ENCODE data around the gene SPX.

Gene SPX

DNA sequence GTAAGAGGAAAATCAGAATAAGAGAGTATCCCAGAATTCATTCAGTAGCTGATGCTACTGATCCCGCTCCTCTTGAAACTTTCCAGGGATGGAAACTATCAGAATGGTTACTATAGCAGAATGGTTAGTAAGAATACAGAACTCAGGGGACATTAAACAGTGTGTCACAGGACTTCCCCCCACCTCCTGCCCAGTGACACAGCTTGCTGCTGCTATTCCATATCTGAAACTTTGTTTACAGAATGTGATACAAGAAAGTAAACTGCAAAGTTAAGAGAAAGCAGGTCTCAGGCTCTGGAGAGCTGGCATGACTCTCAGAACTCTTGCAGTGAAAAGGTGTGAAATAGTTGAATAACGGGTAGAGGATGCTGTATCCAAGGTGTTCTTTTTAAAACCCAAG lies 3.4 kb downstream of the SPX start:
- Histone ChIP-seq H2BK120ac (ENCODE audit: low read depth, low read length) (no peak overlapping the region), H3K27ac (ENCODE audit: low read length, poor library complexity, severe bottlenecking) (no peak overlapping the region), H3K14ac (ENCODE audit: low read length in 2 of 2) (no peak overlapping the region), H3K9ac (ENCODE audit: low read length) (no peak overlapping the region), H3K4me1 (ENCODE audit: control insufficient read depth, insufficient read depth, low read depth, low read length) (no peaks in the 10 kb centered on the region), H3K4me2 (ENCODE audit: low read length, poor library complexity, severe bottlenecking) (no peak overlapping the region), H3K27me3 (ENCODE audit: control insufficient read depth in 1 of 2, insufficient read depth in 1 of 2, low read length in 2 of 2) (peaks cover 0 to 15% of the 10 kb centered on the region in 2 experiments), H4K91ac (ENCODE audit: low read length) (no peak overlapping the region), H3K4ac (ENCODE audit: low read depth in 1 of 2, low read length in 2 of 2) (no peak overlapping the region), H3K4me3 (ENCODE audit: insufficient read depth in 1 of 2, low read depth in 1 of 2, low read length in 2 of 2) (no peak overlapping the region), H2AK5ac (ENCODE audit: low read length, severe bottlenecking) (no peak overlapping the region), H2BK15ac (ENCODE audit: low read depth, poor library complexity, severe bottlenecking) (no peak overlapping the region), H3K18ac (ENCODE audit: low read depth in 1 of 2, low read length in 2 of 2) (no peak overlapping the region), H3K9me3 (ENCODE audit: control insufficient read depth, low read length) (no peaks in the 10 kb centered on the region), H4K8ac (ENCODE audit: low read length) (no peak overlapping the region), H2AFZ (ENCODE audit: low read depth, low read length) (no peak overlapping the region), H3K36me3 (ENCODE audit: control insufficient read depth in 1 of 2, insufficient read depth in 2 of 2, low read depth in 1 of 2, low read length in 2 of 2) (no peaks in the 10 kb centered on the region), H2BK5ac (ENCODE audit: low read depth, low read length, poor library complexity, severe bottlenecking) (no peak overlapping the region), H2BK12ac (ENCODE audit: low read length in 2 of 2) (no peak overlapping the region), H3K23ac (ENCODE audit: low read length in 2 of 2) (no peak overlapping the region), H3K79me1 (replicated peaks; ENCODE audit: low read length, poor library complexity, severe bottlenecking) (no peaks in the 10 kb centered on the region)
- no peak for DNase-seq
- 62% methylated on average over 1 of the region's 2 CpGs for WGBS

DNA sequence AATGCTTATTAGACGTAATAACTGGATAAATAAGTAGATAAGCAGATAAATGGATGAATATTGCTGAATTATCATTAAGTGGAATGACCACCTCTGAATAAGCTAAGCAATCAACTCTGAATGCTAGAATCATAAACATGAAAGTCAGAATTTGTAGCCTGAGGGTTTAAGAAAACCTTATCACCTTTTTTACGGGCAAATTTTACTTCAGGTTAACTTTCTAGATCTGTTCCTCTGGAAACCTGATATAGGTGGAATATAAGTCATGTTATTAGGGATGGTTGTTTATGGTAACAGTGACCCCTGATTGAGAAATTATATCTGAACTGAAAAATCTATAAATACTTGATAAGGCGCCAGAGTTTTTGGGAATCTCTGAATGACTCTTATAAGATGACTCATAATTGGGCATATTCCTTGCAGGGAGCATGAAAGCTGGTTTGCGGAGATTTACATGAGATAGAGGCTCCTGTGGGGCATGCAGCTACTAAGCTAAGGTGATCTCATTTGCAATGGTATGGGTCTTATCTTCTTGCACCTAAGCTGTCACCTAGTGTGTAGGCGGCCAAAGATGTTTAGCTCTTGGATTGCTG lies 12.1 kb downstream of the SPX start:
- WGBS = 83% methylated on average over 4 of the region's 5 CpGs
- no peak overlapping the region for H2BK12ac ChIP-seq (ENCODE audit: low read length in 2 of 2)

DNA sequence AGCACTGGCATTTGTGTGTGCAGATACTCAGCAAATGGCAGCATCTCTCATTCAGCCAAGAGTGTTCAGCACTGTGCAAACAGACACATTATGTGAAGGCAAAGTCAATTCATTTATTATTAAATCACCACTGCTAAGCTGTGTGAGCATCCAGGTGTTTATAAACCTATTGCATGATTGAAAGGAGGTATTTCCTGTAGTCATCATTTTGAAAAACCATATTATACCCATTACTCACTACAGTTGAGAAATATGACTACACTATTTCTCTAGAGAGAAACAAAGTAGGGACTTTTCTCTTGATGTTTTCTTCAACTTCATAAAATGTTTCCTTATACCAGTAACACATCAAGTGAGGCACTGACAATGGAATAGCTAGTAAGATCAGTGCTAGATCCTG lies 13.7 kb downstream of the SPX start:
- Histone ChIP-seq H3K14ac (ENCODE audit: low read length in 2 of 2) (no peak overlapping the region), H4K91ac (ENCODE audit: low read length) (no peak overlapping the region), H3K4me1 (ENCODE audit: control insufficient read depth, insufficient read depth, low read depth, low read length) (no peaks in the 10 kb centered on the region), H2AK5ac (ENCODE audit: low read length, severe bottlenecking) (no peak overlapping the region), H3K27me3 (ENCODE audit: control insufficient read depth in 1 of 2, insufficient read depth in 1 of 2, low read length in 2 of 2) (no peaks in the 10 kb centered on the region), H2AFZ (ENCODE audit: low read depth, low read length) (no peak overlapping the region), H3K36me3 (ENCODE audit: control insufficient read depth in 1 of 2, insufficient read depth in 2 of 2, low read depth in 1 of 2, low read length in 2 of 2) (no peaks in the 10 kb centered on the region), H2BK15ac (ENCODE audit: low read depth, poor library complexity, severe bottlenecking) (no peak overlapping the region), H3K27ac (ENCODE audit: low read length, poor library complexity, severe bottlenecking) (no peak overlapping the region), H3K18ac (ENCODE audit: low read depth in 1 of 2, low read length in 2 of 2) (no peak overlapping the region), H3K23ac (ENCODE audit: low read length in 2 of 2) (no peak overlapping the region), H3K9ac (ENCODE audit: low read length) (no peak overlapping the region), H2BK12ac (ENCODE audit: low read length in 2 of 2) (no peak overlapping the region), H3K4me3 (ENCODE audit: insufficient read depth in 1 of 2, low read depth in 1 of 2, low read length in 2 of 2) (no peak overlapping the region), H2BK120ac (ENCODE audit: low read depth, low read length) (no peak overlapping the region), H4K8ac (ENCODE audit: low read length) (no peak overlapping the region), H3K4me2 (ENCODE audit: low read length, poor library complexity, severe bottlenecking) (no peak overlapping the region), H3K4ac (ENCODE audit: low read depth in 1 of 2, low read length in 2 of 2) (no peak overlapping the region), H2BK5ac (ENCODE audit: low read depth, low read length, poor library complexity, severe bottlenecking) (no peak overlapping the region), H3K79me1 (replicated peaks; ENCODE audit: low read length, poor library complexity, severe bottlenecking) (no peaks in the 10 kb centered on the region), H3K9me3 (ENCODE audit: control insufficient read depth, low read length) (no peaks in the 10 kb centered on the region)
- no peak for DNase-seq

More for the DNA sequence above, 12.1 kb downstream of the SPX start:
- H4K8ac ChIP-seq (ENCODE audit: low read length) = no peak overlapping the region
- H3K36me3 ChIP-seq (ENCODE audit: control insufficient read depth in 1 of 2, insufficient read depth in 2 of 2, low read depth in 1 of 2, low read length in 2 of 2) = no peaks in the 10 kb centered on the region
- no peaks in the 10 kb centered on the region for H3K27me3 ChIP-seq (ENCODE audit: control insufficient read depth in 1 of 2, insufficient read depth in 1 of 2, low read length in 2 of 2)
- H2AK5ac ChIP-seq (ENCODE audit: low read length, severe bottlenecking) = no peak overlapping the region
- no peak for DNase-seq
- H2BK5ac ChIP-seq (ENCODE audit: low read depth, low read length, poor library complexity, severe bottlenecking) = no peak overlapping the region
- H3K14ac ChIP-seq (ENCODE audit: low read length in 2 of 2) = no peak overlapping the region
- H3K4me3 ChIP-seq (ENCODE audit: insufficient read depth in 1 of 2, low read depth in 1 of 2, low read length in 2 of 2) = no peak overlapping the region
- no peak overlapping the region for H3K9ac ChIP-seq (ENCODE audit: low read length)
- no peaks in the 10 kb centered on the region for H3K9me3 ChIP-seq (ENCODE audit: control insufficient read depth, low read length)
- no peak overlapping the region for H3K27ac ChIP-seq (ENCODE audit: low read length, poor library complexity, severe bottlenecking)
- no peak overlapping the region for H3K4me2 ChIP-seq (ENCODE audit: low read length, poor library complexity, severe bottlenecking)
- H3K4me1 ChIP-seq (ENCODE audit: control insufficient read depth, insufficient read depth, low read depth, low read length) = no peaks in the 10 kb centered on the region
- H2BK120ac ChIP-seq (ENCODE audit: low read depth, low read length) = no peak overlapping the region
- no peak overlapping the region for H4K91ac ChIP-seq (ENCODE audit: low read length)
- H3K23ac ChIP-seq (ENCODE audit: low read length in 2 of 2) = no peak overlapping the region
- no peak overlapping the region for H3K18ac ChIP-seq (ENCODE audit: low read depth in 1 of 2, low read length in 2 of 2)
- no peak overlapping the region for H2AFZ ChIP-seq (ENCODE audit: low read depth, low read length)
- no peaks in the 10 kb centered on the region for H3K79me1 ChIP-seq (replicated peaks; ENCODE audit: low read length, poor library complexity, severe bottlenecking)
- H3K4ac ChIP-seq (ENCODE audit: low read depth in 1 of 2, low read length in 2 of 2) = no peak overlapping the region
- no peak overlapping the region for H2BK15ac ChIP-seq (ENCODE audit: low read depth, poor library complexity, severe bottlenecking)

DNA sequence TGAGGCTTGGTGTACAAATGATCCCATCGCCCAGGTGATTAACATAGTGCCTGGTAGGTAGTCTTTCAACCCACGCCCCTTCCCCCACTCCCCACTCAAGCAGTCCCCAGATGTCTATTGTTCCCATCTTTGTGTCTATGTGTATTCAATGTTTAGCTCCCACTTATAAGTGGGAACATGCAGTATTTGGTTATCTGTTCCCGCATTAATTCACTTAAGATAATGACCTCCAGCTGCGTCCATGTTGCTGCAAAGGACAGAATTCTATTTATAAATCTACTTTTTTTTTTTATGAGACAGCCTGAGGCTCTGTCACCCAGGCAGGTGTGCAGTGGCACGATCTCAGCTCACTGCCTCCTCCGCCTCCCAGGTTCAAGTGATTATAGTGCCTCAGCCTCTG lies 15.7 kb downstream of the SPX start:
- H3K9ac ChIP-seq (ENCODE audit: low read length) = no peak overlapping the region
- H3K4me2 ChIP-seq (ENCODE audit: low read length, poor library complexity, severe bottlenecking) = no peak overlapping the region
- no peak overlapping the region for H3K18ac ChIP-seq (ENCODE audit: low read depth in 1 of 2, low read length in 2 of 2)
- H3K79me1 ChIP-seq (replicated peaks; ENCODE audit: low read length, poor library complexity, severe bottlenecking) = no peaks in the 10 kb centered on the region
- no peak overlapping the region for H3K14ac ChIP-seq (ENCODE audit: low read length in 2 of 2)
- H2AFZ ChIP-seq (ENCODE audit: low read depth, low read length) = no peak overlapping the region
- H4K91ac ChIP-seq (ENCODE audit: low read length) = no peak overlapping the region
- H3K27ac ChIP-seq (ENCODE audit: low read length, poor library complexity, severe bottlenecking) = no peak overlapping the region
- no peak overlapping the region for H2BK5ac ChIP-seq (ENCODE audit: low read depth, low read length, poor library complexity, severe bottlenecking)
- H3K9me3 ChIP-seq (ENCODE audit: control insufficient read depth, low read length) = no peaks in the 10 kb centered on the region
- H3K4me3 ChIP-seq (ENCODE audit: insufficient read depth in 1 of 2, low read depth in 1 of 2, low read length in 2 of 2) = no peak overlapping the region
- no peak overlapping the region for H2BK15ac ChIP-seq (ENCODE audit: low read depth, poor library complexity, severe bottlenecking)
- H3K36me3 ChIP-seq (ENCODE audit: control insufficient read depth in 1 of 2, insufficient read depth in 2 of 2, low read depth in 1 of 2, low read length in 2 of 2) = no peaks in the 10 kb centered on the region
- DNase-seq = no peak
- H2BK120ac ChIP-seq (ENCODE audit: low read depth, low read length) = no peak overlapping the region
- no peak overlapping the region for H2BK12ac ChIP-seq (ENCODE audit: low read length in 2 of 2)
- WGBS = 81% methylated on average over 4 of the region's 6 CpGs
- H3K27me3 ChIP-seq (ENCODE audit: control insufficient read depth in 1 of 2, insufficient read depth in 1 of 2, low read length in 2 of 2) = no peaks in the 10 kb centered on the region
- no peak overlapping the region for H3K4ac ChIP-seq (ENCODE audit: low read depth in 1 of 2, low read length in 2 of 2)
- H3K4me1 ChIP-seq (ENCODE audit: control insufficient read depth, insufficient read depth, low read depth, low read length) = no peaks in the 10 kb centered on the region
- no peak overlapping the region for H4K8ac ChIP-seq (ENCODE audit: low read length)
- H3K23ac ChIP-seq (ENCODE audit: low read length in 2 of 2) = no peak overlapping the region
- no peak overlapping the region for H2AK5ac ChIP-seq (ENCODE audit: low read length, severe bottlenecking)

Data from mesenchymal stem cell (in vitro differentiated cells and primary cell).